Ishikawa (cell line): ENCODE data around the gene TBC1D16.

Experiments
- EP300 ChIP-seq: IDR thresholded peaks from 2 replicates; pipeline ENCODE4 v1.6.1; 2012; ENCODE audit warnings: borderline replicate concordance
- RAD21 ChIP-seq: IDR thresholded peaks from 2 replicates; pipeline ENCODE4 v1.6.1; 2012; ENCODE audit warnings: low read depth
- REST ChIP-seq: IDR thresholded peaks from 2 replicates; pipeline ENCODE4 v1.6.1; 2012; ENCODE audit warnings: low read depth, mild to moderate bottlenecking
- YY1 ChIP-seq: IDR thresholded peaks from 2 replicates; pipeline ENCODE4 v1.6.1; 2012; ENCODE audit warnings: low read depth

GRCh38 chr17:79953335-79953734 lies 82.3 kb downstream of the TBC1D16 start:
- no peak for TF ChIP-seq YY1
- TF ChIP-seq RAD21 = no peak
- TF ChIP-seq EP300 = no peak
- TF ChIP-seq REST = no peak
